Uterus (tissue), 4 donors: ENCODE measurements around the gene KCNIP1. TPM values are rescaled to one million over a fixed set of nuclear protein-coding genes. Genes with fewer than 3 reads are reported as not detected.
"Not testable (repeated sequence)": the region's sequence is repeated elsewhere in the genome, so short reads cannot be mapped to it uniquely, and the experiment has no call there.

Source experiments
- DNase-seq, 2 donors: peaks; one replicate each; pipeline ENCODE4 v3.0.0-alpha.2; 2019 to 2020
- H3K27ac ChIP-seq, 2 donors: fragments of 200-600 bp; sonication (generic); 1 replicate in 1 of 2; 2 replicates in 1 of 2; pipeline ENCODE4 v1.5.1; 2016 to 2018
- H3K27me3 ChIP-seq, 2 donors: fragments of 200-600 bp; sonication (generic); one replicate each; pipeline ENCODE4 v1.5.1; 2018 to 2019; ENCODE audit warnings: control low read depth in 1 of 2
- H3K36me3 ChIP-seq, 2 donors: fragments of 200-600 bp; sonication (generic); one replicate each; pipeline ENCODE4 v1.5.1; 2019; ENCODE audit warnings: control low read depth in 1 of 2
- H3K4me1 ChIP-seq, 2 donors: fragments of 200-600 bp; sonication (generic); one replicate each; pipeline ENCODE4 v1.5.1; 2018 to 2019; ENCODE audit warnings: control low read depth in 1 of 2
- H3K4me3 ChIP-seq, 2 donors: fragments of 200-600 bp; sonication (generic); 1 replicate in 1 of 2; 2 replicates in 1 of 2; pipeline ENCODE4 v1.5.1; 2018 to 2019; ENCODE audit warnings: mild to moderate bottlenecking in 1 of 2
- H3K9me3 ChIP-seq, 2 donors: fragments of 200-600 bp; sonication (generic); one replicate each; pipeline ENCODE4 v1.5.1; 2019; ENCODE audit warnings: control low read depth in 1 of 2
- POLR2A ChIP-seq, 2 donors: fragments of 450-650 bp; IDR thresholded peaks; one replicate each; pipeline ENCODE4 v1.6.1; 2016; ENCODE audit warnings: antibody characterized with exemption in 2 of 2, mild to moderate bottlenecking in 1 of 2, moderate library complexity in 1 of 2
- intact Hi-C: fragments of 100-400 bp; cut with DNase I; formaldehyde crosslinking; loops from one replicate; pipeline ENCODE4 v1.15.1; 2023; ENCODE audit warnings: low total_unique reads
- total RNA-seq, 4 donors: library from RNA; depleted of rRNA in 3 of 4; stranded (reverse); fragments of >200 nt in 3 of 4; gene quantifications; one replicate each; pipeline versions ENCODE4 v1.1.0 to v1.2.4, GENCODE V29; 2014 to 2023
- TF ChIP-seq, protein P1 (sequence below), 4 experiments: fragments of 200-600 bp in 2 of 4; fragments of 450-650 bp in 2 of 4; sonication (generic) in 2 of 4; IDR thresholded peaks; one replicate each; pipeline ENCODE4 v1.5.1; 2016 to 2019; ENCODE audit warnings: antibody characterized with exemption in 4 of 4, mild to moderate bottlenecking in 2 of 4, moderate library complexity in 1 of 4
- donor health status: DM: yes; HTN: yes; CAD: no.

KCNIP1 gene
- total RNA-seq, 4 donors from 2014 or later: 1.3 to 7.0 (median 3.9) TPM

DNA sequence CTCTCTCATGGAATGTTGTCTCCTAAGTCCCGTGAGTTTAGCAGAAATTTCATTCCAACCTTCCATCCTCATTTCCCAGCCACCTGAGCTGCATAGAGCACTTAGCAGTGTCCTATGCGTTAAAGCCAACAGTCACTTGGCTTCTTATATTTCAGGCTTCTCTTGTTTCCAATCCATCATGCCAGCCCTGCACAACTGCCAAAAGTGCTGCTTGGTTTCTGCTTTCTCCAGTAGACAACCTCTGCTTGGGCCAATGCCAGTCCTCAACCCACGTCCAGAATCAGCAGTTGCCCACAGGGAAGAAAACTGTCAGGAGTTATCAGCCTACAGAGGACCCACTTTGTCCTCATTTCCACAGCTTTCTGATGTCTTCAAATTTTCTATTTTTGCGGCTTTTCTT, 42.5 kb downstream of the KCNIP1 start:
- DNase-seq: no peak
- intact Hi-C loops: no loop called here
- H3K4me1 ChIP-seq: no peaks in the 10 kb centered on the region
- H3K4me3 ChIP-seq: no peak overlapping the region
- H3K27ac ChIP-seq: no peak overlapping the region
- H3K27me3 ChIP-seq: no peaks in the 10 kb centered on the region
- no peaks in the 10 kb centered on the region for H3K36me3 ChIP-seq
- TF ChIP-seq, protein P1, sequence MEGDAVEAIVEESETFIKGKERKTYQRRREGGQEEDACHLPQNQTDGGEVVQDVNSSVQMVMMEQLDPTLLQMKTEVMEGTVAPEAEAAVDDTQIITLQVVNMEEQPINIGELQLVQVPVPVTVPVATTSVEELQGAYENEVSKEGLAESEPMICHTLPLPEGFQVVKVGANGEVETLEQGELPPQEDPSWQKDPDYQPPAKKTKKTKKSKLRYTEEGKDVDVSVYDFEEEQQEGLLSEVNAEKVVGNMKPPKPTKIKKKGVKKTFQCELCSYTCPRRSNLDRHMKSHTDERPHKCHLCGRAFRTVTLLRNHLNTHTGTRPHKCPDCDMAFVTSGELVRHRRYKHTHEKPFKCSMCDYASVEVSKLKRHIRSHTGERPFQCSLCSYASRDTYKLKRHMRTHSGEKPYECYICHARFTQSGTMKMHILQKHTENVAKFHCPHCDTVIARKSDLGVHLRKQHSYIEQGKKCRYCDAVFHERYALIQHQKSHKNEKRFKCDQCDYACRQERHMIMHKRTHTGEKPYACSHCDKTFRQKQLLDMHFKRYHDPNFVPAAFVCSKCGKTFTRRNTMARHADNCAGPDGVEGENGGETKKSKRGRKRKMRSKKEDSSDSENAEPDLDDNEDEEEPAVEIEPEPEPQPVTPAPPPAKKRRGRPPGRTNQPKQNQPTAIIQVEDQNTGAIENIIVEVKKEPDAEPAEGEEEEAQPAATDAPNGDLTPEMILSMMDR (IDR thresholded peaks at IDR 0.05): no peak
- TF ChIP-seq POLR2A (IDR thresholded peaks at IDR 0.05): no peak
- peaks cover 0 to 3% of the 10 kb centered on the region in 2 donors for H3K9me3 ChIP-seq

DNA sequence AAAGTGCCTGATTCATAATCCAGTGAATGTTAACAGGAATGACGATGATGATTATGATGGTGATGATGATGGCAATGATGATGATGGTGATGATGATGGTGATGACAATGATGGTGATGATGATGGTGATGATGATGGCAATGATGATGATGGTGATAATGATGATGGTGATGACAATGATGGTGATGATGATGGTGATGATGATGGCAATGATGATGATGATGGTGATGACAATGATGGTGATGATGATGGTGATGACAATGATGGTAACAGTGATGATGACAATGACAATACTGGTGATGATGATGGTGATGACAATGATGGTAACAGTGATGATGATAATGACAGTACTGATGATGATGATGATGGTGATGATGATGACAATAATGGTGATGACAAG, 46.6 kb downstream of the KCNIP1 start:
- H3K27me3 ChIP-seq, H3K4me3 ChIP-seq, intact Hi-C loops: not testable (repeated sequence)

DNA sequence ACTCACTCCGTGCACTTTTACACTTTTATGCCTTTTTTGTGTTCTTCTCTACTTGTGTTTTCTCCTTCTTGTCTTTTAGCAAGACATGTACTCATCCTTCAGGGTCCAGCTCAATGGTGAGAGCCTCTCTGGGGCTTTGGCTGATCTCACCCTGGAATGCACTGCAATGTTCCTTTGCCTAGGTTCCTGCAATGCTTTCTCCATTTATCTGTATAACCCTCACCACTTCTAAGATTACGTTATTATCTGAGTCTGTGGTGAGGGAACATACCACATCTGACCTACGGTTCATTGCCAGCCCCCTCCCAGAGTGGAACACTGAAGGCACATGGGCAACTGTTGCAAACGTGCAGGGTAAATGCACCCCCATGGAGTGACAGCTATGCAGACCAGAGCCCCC, 47.3 kb downstream of the KCNIP1 start:
- no peaks in the 10 kb centered on the region for H3K36me3 ChIP-seq
- no peak for TF ChIP-seq POLR2A (IDR thresholded peaks at IDR 0.05)
- TF ChIP-seq, protein P1 (IDR thresholded peaks at IDR 0.05): no peak
- H3K27ac ChIP-seq: no peak overlapping the region
- H3K9me3 ChIP-seq: no peaks in the 10 kb centered on the region
- intact Hi-C loops: no loop called here
- peaks cover 0 to 8% of the 10 kb centered on the region in 2 donors for H3K4me1 ChIP-seq
- H3K4me3 ChIP-seq: no peak overlapping the region
- DNase-seq: no peak
- H3K27me3 ChIP-seq: no peaks in the 10 kb centered on the region

More for the DNA sequence above, 46.6 kb downstream of the KCNIP1 start:
- H3K4me1 ChIP-seq, H3K36me3 ChIP-seq, H3K27ac ChIP-seq, H3K9me3 ChIP-seq, DNase-seq: not testable (repeated sequence)

DNA sequence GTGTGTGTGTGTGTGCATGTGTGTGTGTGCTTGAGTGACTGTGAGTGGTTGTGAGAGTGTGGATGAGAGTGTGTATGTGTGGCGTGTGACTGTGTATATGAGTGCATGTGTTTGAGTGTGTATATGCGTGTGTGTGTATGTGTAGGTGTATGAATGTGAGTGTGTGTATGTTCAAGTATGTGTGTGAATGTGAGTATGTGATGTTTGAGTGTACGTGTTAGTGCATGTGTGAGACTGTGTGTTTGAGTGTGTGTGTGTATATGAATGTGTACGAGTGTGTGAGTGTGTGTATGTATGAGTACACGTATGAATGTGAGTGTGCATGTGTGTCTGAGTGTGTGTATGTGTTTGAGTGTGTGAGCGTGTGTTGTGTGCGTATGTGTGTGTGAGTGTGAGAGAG, 47.8 kb downstream of the KCNIP1 start:
- peaks cover 0 to 8% of the 10 kb centered on the region in 2 donors for H3K4me1 ChIP-seq
- H3K27ac ChIP-seq: no peak overlapping the region
- TF ChIP-seq, protein P1 (IDR thresholded peaks at IDR 0.05): no peak
- TF ChIP-seq POLR2A (IDR thresholded peaks at IDR 0.05): no peak
- intact Hi-C loops: no loop called here
- H3K36me3 ChIP-seq: no peaks in the 10 kb centered on the region
- DNase-seq: no peak
- no peaks in the 10 kb centered on the region for H3K9me3 ChIP-seq
- no peak overlapping the region for H3K4me3 ChIP-seq
- no peaks in the 10 kb centered on the region for H3K27me3 ChIP-seq

DNA sequence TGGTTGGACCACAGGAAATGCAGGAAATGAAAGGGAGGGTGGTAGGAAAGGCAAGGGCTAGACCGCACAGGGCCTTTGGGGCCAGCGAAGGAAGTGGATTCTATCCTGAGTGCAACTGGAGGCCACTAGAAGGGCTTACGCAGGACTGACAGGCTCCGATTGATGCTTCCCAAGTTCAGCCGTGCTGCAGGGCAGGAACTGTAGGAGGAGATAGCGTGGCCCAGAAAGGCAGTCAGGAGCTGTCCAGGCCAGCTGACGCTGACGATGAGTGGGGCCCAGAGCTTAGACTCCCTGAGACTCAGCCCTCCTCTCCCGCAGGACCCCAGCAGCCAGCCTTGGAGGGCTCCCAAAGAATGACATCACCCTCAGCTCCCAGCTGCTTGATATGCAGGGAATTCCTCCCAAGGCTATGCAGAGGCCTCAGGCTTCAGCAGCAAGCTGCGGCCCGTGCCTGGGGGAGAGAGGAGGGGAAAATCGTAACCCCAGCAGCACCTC, 48.8 kb downstream of the KCNIP1 start:
- no peak for TF ChIP-seq POLR2A (IDR thresholded peaks at IDR 0.05)
- TF ChIP-seq, protein P1 (IDR thresholded peaks at IDR 0.05): no peak
- Histone ChIP-seq H3K4me1 (peaks cover 0 to 8% of the 10 kb centered on the region in 2 donors), H3K9me3 (no peaks in the 10 kb centered on the region), H3K27me3 (no peaks in the 10 kb centered on the region), H3K27ac (peak overlapping the region in 1 of 2 donors; percentile 74), H3K4me3 (no peak overlapping the region), H3K36me3 (no peaks in the 10 kb centered on the region)
- DNase-seq: peak; percentile 87 to 88
- intact Hi-C loops: no loop called here

DNA sequence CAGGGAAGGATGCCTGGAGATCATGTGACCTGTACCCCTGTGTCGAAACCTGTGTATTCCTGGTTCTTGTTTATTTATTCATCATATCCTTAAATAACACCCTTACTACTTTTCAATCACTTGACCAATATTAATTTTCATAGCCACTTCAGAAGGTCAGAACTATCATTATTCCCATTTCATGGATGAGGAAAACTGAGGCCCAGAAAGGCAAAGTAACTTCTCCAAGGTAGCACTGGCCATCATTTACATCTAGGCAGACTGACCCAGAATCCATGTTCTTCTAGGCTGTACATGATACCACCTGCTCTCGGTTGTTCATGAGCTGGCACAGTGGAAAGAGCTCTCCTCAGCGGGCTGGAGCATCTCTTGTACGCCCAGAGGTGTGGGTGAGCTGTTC, 49.4 kb downstream of the KCNIP1 start:
- no peak for DNase-seq
- no peaks in the 10 kb centered on the region for H3K36me3 ChIP-seq
- no peaks in the 10 kb centered on the region for H3K9me3 ChIP-seq
- peaks cover 0 to 8% of the 10 kb centered on the region in 2 donors for H3K4me1 ChIP-seq
- peak overlapping the region in 1 of 2 donors; percentile 74 for H3K27ac ChIP-seq
- H3K4me3 ChIP-seq: no peak overlapping the region
- no peaks in the 10 kb centered on the region for H3K27me3 ChIP-seq
- TF ChIP-seq, protein P1 (IDR thresholded peaks at IDR 0.05): no peak
- no peak for TF ChIP-seq POLR2A (IDR thresholded peaks at IDR 0.05)
- intact Hi-C loops: no loop called here
